ENCODE results near the gene HGF. TPM values are rescaled to one million over a fixed set of nuclear protein-coding genes. Genes with fewer than 3 reads are reported as not detected.

HGF gene
- total and polyA plus RNA-seq, 2 experiments from 2014 or later = 13.4 to 33.2 TPM

GRCh38 chr7:81664304-81664703 is 105.5 kb downstream of the HGF start:
- Histone ChIP-seq H3K27ac (no peak overlapping the region), H3K4me2 (no peak overlapping the region), H3K27me3 (no peaks in the 10 kb centered on the region), H3K9me2 (replicated peaks; ENCODE audit: insufficient read depth) (no peaks in the 10 kb centered on the region), H3K4me1 (ENCODE audit: insufficient read depth) (no peaks in the 10 kb centered on the region), H3K36me3 (replicated peaks; ENCODE audit: insufficient read depth, low read depth) (no peaks in the 10 kb centered on the region), H2AFZ (no peak overlapping the region), H4K20me1 (ENCODE audit: insufficient read depth, poor library complexity, severe bottlenecking) (no peaks in the 10 kb centered on the region), H3K79me2 (no peaks in the 10 kb centered on the region), H3K4me3 (no peak overlapping the region), H3K9me3 (ENCODE audit: low read depth) (no peaks in the 10 kb centered on the region)
- TF ChIP-seq EZH2 (IDR thresholded peaks at IDR 0.05; ENCODE audit: borderline replicate concordance) (no peak), CTCF (IDR thresholded peaks at IDR 0.05; ENCODE audit: poor library complexity) (no peak), EZH2phosphoT487 (IDR thresholded peaks at IDR 0.05; ENCODE audit: low read depth, severe bottlenecking, unreplicated experiment) (no peak)
- no peak for DNase-seq (ENCODE audit: low spot score)
- 69% methylated on average over 3 of the region's 3 CpGs for WGBS (ENCODE audit: low lambda C conversion rate, missing lambda C conversion rate)

- Histone ChIP-seq H3K4me1 (ENCODE audit: insufficient read depth) (no peaks in the 10 kb centered on the region), H3K27me3 (no peaks in the 10 kb centered on the region), H3K4me3 (no peak overlapping the region), H4K20me1 (ENCODE audit: insufficient read depth, poor library complexity, severe bottlenecking) (no peaks in the 10 kb centered on the region), H3K4me2 (no peak overlapping the region), H3K36me3 (replicated peaks; ENCODE audit: insufficient read depth, low read depth) (no peaks in the 10 kb centered on the region), H3K79me2 (no peaks in the 10 kb centered on the region), H2AFZ (no peak overlapping the region), H3K27ac (no peak overlapping the region), H3K9me2 (replicated peaks; ENCODE audit: insufficient read depth) (no peaks in the 10 kb centered on the region), H3K9me3 (ENCODE audit: low read depth) (no peaks in the 10 kb centered on the region)
- DNase-seq (ENCODE audit: low spot score) = no peak
- no peak for TF ChIP-seq CTCF (IDR thresholded peaks at IDR 0.05; ENCODE audit: poor library complexity)
- TF ChIP-seq EZH2phosphoT487 (IDR thresholded peaks at IDR 0.05; ENCODE audit: low read depth, severe bottlenecking, unreplicated experiment) = no peak
- no peak for TF ChIP-seq EZH2 (IDR thresholded peaks at IDR 0.05; ENCODE audit: borderline replicate concordance)
- WGBS (ENCODE audit: low lambda C conversion rate, missing lambda C conversion rate) = 72% methylated on average over 1 of the region's 1 CpG
Measured at GRCh38 chr7:81662531-81662930, 107.3 kb downstream of the HGF start.

GRCh38 chr7:81659697-81660395 is 110.0 kb downstream of the HGF start:
- Histone ChIP-seq H3K4me1 (ENCODE audit: insufficient read depth) (no peaks in the 10 kb centered on the region), H3K4me3 (no peak overlapping the region), H3K9me2 (replicated peaks; ENCODE audit: insufficient read depth) (no peaks in the 10 kb centered on the region), H3K4me2 (no peak overlapping the region), H3K79me2 (no peaks in the 10 kb centered on the region), H3K27ac (no peak overlapping the region), H3K36me3 (replicated peaks; ENCODE audit: insufficient read depth, low read depth) (no peaks in the 10 kb centered on the region), H4K20me1 (ENCODE audit: insufficient read depth, poor library complexity, severe bottlenecking) (no peaks in the 10 kb centered on the region), H2AFZ (no peak overlapping the region), H3K9me3 (ENCODE audit: low read depth) (no peaks in the 10 kb centered on the region), H3K27me3 (no peaks in the 10 kb centered on the region)
- TF ChIP-seq EZH2 (IDR thresholded peaks at IDR 0.05; ENCODE audit: borderline replicate concordance) = no peak
- no peak for TF ChIP-seq EZH2phosphoT487 (IDR thresholded peaks at IDR 0.05; ENCODE audit: low read depth, severe bottlenecking, unreplicated experiment)
- TF ChIP-seq CTCF (IDR thresholded peaks at IDR 0.05; ENCODE audit: poor library complexity) = no peak
- WGBS (ENCODE audit: low lambda C conversion rate, missing lambda C conversion rate) = 95% methylated on average over 3 of the region's 3 CpGs
- DNase-seq (ENCODE audit: low spot score) = no peak

All from hepatocyte (in vitro differentiated cells).